GM12891 (cell line): ENCODE data around the gene RBM38.
A peak's percentile ranks its signal among the peaks of the same experiment; 100 is the strongest.

Source experiments
- DNase-seq: peaks from one replicate; pipeline ENCODE4 v3.0.0; 2011; ENCODE audit warnings: low spot score; ENCODE audit not compliant: insufficient read length
- FAIRE-seq: peaks from 2 replicates; lab custom pipeline; 2011; peaks lifted over from hg19 to GRCh38; lab: Jason Lieb, UNC
- PAX5 ChIP-seq: IDR thresholded peaks from 2 replicates; pipeline ENCODE4 v1.6.1; 2011; ENCODE audit warnings: low read length, moderate library complexity, mild to moderate bottlenecking; ENCODE audit not compliant: insufficient read depth, severe bottlenecking
- POLR2A ChIP-seq: IDR thresholded peaks from 2 replicates; pipeline ENCODE4 v1.6.1; 2011; ENCODE audit warnings: low read depth, low read length, control low read depth
- POLR2AphosphoS5 ChIP-seq: IDR thresholded peaks from 2 replicates; pipeline ENCODE4 v1.6.1; 2011; ENCODE audit warnings: low read depth, low read length, control low read depth
- POU2F2 ChIP-seq: IDR thresholded peaks from 2 replicates; pipeline ENCODE4 v1.6.1; 2011; ENCODE audit warnings: low read depth, mild to moderate bottlenecking, control low read depth, low read length, moderate library complexity
- SPI1 ChIP-seq: IDR thresholded peaks from 2 replicates; pipeline ENCODE4 v1.6.1; 2011; ENCODE audit warnings: low read depth, low read length, control low read depth
- TAF1 ChIP-seq: IDR thresholded peaks from 2 replicates; pipeline ENCODE4 v1.6.1; 2011; ENCODE audit warnings: low read depth, low read length, control low read depth

The RBM38 gene

GRCh38 chr20:57443349-57444265, 52.4 kb downstream of the RBM38 start:
- TF ChIP-seq SPI1 (no peak), TAF1 (no peak), PAX5 (no peak), POLR2AphosphoS5 (no peak), POU2F2 (no peak), POLR2A (no peak)
- FAIRE-seq: no peak
- no peak for DNase-seq

GRCh38 chr20:57444394-57445048, 53.3 kb downstream of the RBM38 start:
- no peak for TF ChIP-seq SPI1
- no peak for TF ChIP-seq TAF1
- TF ChIP-seq POLR2AphosphoS5: no peak
- TF ChIP-seq POLR2A: no peak
- no peak for TF ChIP-seq POU2F2
- TF ChIP-seq PAX5: no peak
- FAIRE-seq (no peak), DNase-seq (no peak)

- no peak for FAIRE-seq
Observed at GRCh38 chr20:57445298-57445697, 54.1 kb downstream of the RBM38 start.

GRCh38 chr20:57445774-57446173, 54.6 kb downstream of the RBM38 start:
- DNase-seq (no peak), FAIRE-seq (no peak)
- no peak for TF ChIP-seq PAX5

More at GRCh38 chr20:57445298-57445697, 54.1 kb downstream of the RBM38 start:
- no peak for TF ChIP-seq PAX5
- TF ChIP-seq POU2F2: no peak
- TF ChIP-seq POLR2A: no peak
- no peak for TF ChIP-seq TAF1
- TF ChIP-seq SPI1: no peak
- TF ChIP-seq POLR2AphosphoS5: no peak
- no peak for DNase-seq

GRCh38 chr20:57448764-57449354, 57.7 kb downstream of the RBM38 start:
- DNase-seq (no peak), FAIRE-seq (no peak)
- TF ChIP-seq TAF1: no peak
- TF ChIP-seq PAX5: no peak
- TF ChIP-seq POU2F2: no peak
- TF ChIP-seq SPI1: no peak
- TF ChIP-seq POLR2A: no peak
- no peak for TF ChIP-seq POLR2AphosphoS5

GRCh38 chr20:57449398-57450354, 58.5 kb downstream of the RBM38 start:
- FAIRE-seq: peak; percentile 58
- TF ChIP-seq POLR2AphosphoS5 (no peak), PAX5 (no peak), TAF1 (no peak), POU2F2 (no peak), POLR2A (no peak), SPI1 (no peak)

GRCh38 chr20:57450419-57450818, 59.2 kb downstream of the RBM38 start:
- peak; percentile 95 for TF ChIP-seq POU2F2
- no peak for TF ChIP-seq POLR2A
- no peak for TF ChIP-seq POLR2AphosphoS5
- TF ChIP-seq PAX5: no peak
- peak; percentile 54; the same call in 1 of the 2 replicates for TF ChIP-seq SPI1
- no peak for TF ChIP-seq TAF1
- FAIRE-seq: peak; percentile 96
- DNase-seq: peak; percentile 71

More at GRCh38 chr20:57449398-57450354, 58.5 kb downstream of the RBM38 start:
- DNase-seq: no peak

- FAIRE-seq: no peak
- no peak for TF ChIP-seq POLR2A
- TF ChIP-seq TAF1: no peak
- no peak for TF ChIP-seq POU2F2
- no peak for TF ChIP-seq SPI1
- no peak for TF ChIP-seq PAX5
- no peak for TF ChIP-seq POLR2AphosphoS5
- DNase-seq: no peak
Observed at GRCh38 chr20:57450931-57451330, 59.7 kb downstream of the RBM38 start.

GRCh38 chr20:57451431-57451794, 60.2 kb downstream of the RBM38 start:
- no peak for FAIRE-seq
- DNase-seq: no peak
- TF ChIP-seq POLR2AphosphoS5 (no peak), PAX5 (no peak), POU2F2 (no peak), TAF1 (no peak)
